COLO829 (cell line): ENCODE data around the gene NECTIN4.

Experiments used
- DNase-seq: peaks from one replicate; pipeline ENCODE4 v3.0.0; 2012; ENCODE audit warnings: low spot score

Gene NECTIN4

GRCh38 chr1:161111527-161111926 is 22.2 kb upstream of the NECTIN4 start:
- no peak for DNase-seq

- DNase-seq: no peak
Measured at GRCh38 chr1:161111117-161111516, 21.8 kb upstream of the NECTIN4 start.

GRCh38 chr1:161106431-161106830 is 17.1 kb upstream of the NECTIN4 start:
- no peak for DNase-seq

GRCh38 chr1:161100556-161100955 is 11.2 kb upstream of the NECTIN4 start:
- no peak for DNase-seq

- no peak for DNase-seq
Measured at GRCh38 chr1:161099090-161099802, 9.9 kb upstream of the NECTIN4 start.

GRCh38 chr1:161098210-161099068 is 9.1 kb upstream of the NECTIN4 start, which contains the start of gene KLHDC9:
TSS of gene KLHDC9 (plus strand) at chr1:161098361. CDS start at chr1:161098536, 175 bp downstream.
- no peak for DNase-seq

- DNase-seq: no peak
Measured at GRCh38 chr1:161096530-161096929, 7.2 kb upstream of the NECTIN4 start.

- no peak for DNase-seq
Measured at GRCh38 chr1:161096015-161096414, 6.7 kb upstream of the NECTIN4 start.

GRCh38 chr1:161095230-161095629 is 5.9 kb upstream of the NECTIN4 start:
- no peak for DNase-seq

- DNase-seq: no peak
Measured at GRCh38 chr1:161094481-161094880, 5.1 kb upstream of the NECTIN4 start.

GRCh38 chr1:161092621-161093028 is 3.3 kb upstream of the NECTIN4 start:
- no peak for DNase-seq

GRCh38 chr1:161091796-161092507 is 2.6 kb upstream of the NECTIN4 start:
- DNase-seq: no peak

- DNase-seq: no peak
Measured at GRCh38 chr1:161091093-161091492, 1.7 kb upstream of the NECTIN4 start.

GRCh38 chr1:161090617-161091016 is 1.3 kb upstream of the NECTIN4 start:
- no peak for DNase-seq

- DNase-seq: no peak
Measured at GRCh38 chr1:161089938-161090337, 580 bp upstream of the NECTIN4 start.

GRCh38 chr1:161088587-161089110 is 709 bp downstream of the NECTIN4 start:
- DNase-seq: no peak

GRCh38 chr1:161086457-161086856 is 2.9 kb downstream of the NECTIN4 start:
- no peak for DNase-seq

GRCh38 chr1:161085165-161085564 is 4.2 kb downstream of the NECTIN4 start:
- DNase-seq: no peak

- DNase-seq: no peak
Measured at GRCh38 chr1:161084597-161084988, 4.8 kb downstream of the NECTIN4 start.

GRCh38 chr1:161083748-161084596 is 5.4 kb downstream of the NECTIN4 start:
- no peak for DNase-seq

GRCh38 chr1:161082996-161083747 is 6.2 kb downstream of the NECTIN4 start:
- peak; percentile 44 for DNase-seq
